ENCODE data around the gene CCIN.

- no peak for TF ChIP-seq POLR2AphosphoS5 (IDR thresholded peaks at IDR 0.05; ENCODE audit: low read depth, low read length)
- no peak for TF ChIP-seq TAF1 (IDR thresholded peaks at IDR 0.05; ENCODE audit: borderline replicate concordance, low read depth, low read length)
- TF ChIP-seq POLR2A (IDR thresholded peaks at IDR 0.05; ENCODE audit: low read depth, low read length), result no peak
Observed at GRCh38 chr9:36164989-36165388, 4.2 kb upstream of the CCIN start.

All from GM12892 (cell line).